GM12878 (cell line): Measurements from ENCODE around the gene BLCAP.

Source experiments
- ATF2 ChIP-seq: IDR thresholded peaks from 2 replicates; pipeline ENCODE4 v1.6.1; 2012; ENCODE audit warnings: low read length, inconsistent platforms
- EZH2 ChIP-seq: IDR thresholded peaks from 2 replicates; pipeline ENCODE4 v1.6.1; 2012; ENCODE audit warnings: low read depth, mild to moderate bottlenecking, control low read depth, inconsistent platforms, low read length, borderline replicate concordance; ENCODE audit not compliant: control insufficient read depth
- GABPA ChIP-seq: IDR thresholded peaks from 2 replicates; pipeline ENCODE4 v1.6.1; 2014; ENCODE audit warnings: antibody characterized with exemption, low read depth, mild to moderate bottlenecking, inconsistent platforms
- IRF4 ChIP-seq: IDR thresholded peaks from 2 replicates; pipeline ENCODE4 v1.6.1; 2011; ENCODE audit warnings: low read depth, low read length
- KDM1A ChIP-seq: fragments of 200-600 bp; sonication (generic); IDR thresholded peaks from 2 replicates; pipeline ENCODE4 v1.6.1; 2016; ENCODE audit warnings: borderline replicate concordance
- MXI1 ChIP-seq: fragments of 150-350 bp; IDR thresholded peaks from 2 replicates; pipeline ENCODE4 v1.6.1; 2011; ENCODE audit warnings: low read depth, mild to moderate bottlenecking, inconsistent platforms, low read length, improper control_type of control experiment
- NFIC ChIP-seq: IDR thresholded peaks from 2 replicates; pipeline ENCODE4 v1.6.1; 2012; ENCODE audit warnings: low read depth, mild to moderate bottlenecking, inconsistent platforms, low read length, moderate library complexity
- RCOR1 ChIP-seq: conservative IDR thresholded peaks from 2 replicates; pipeline ENCODE4 v1.6.1; 2012; ENCODE audit warnings: low read depth, low read length, improper control_type of control experiment
- REST ChIP-seq: IDR thresholded peaks from 2 replicates; pipeline ENCODE4 v1.6.1; 2012; ENCODE audit warnings: mild to moderate bottlenecking, low read depth, low read length
- TAF1 ChIP-seq: IDR thresholded peaks from 2 replicates; pipeline ENCODE4 v1.6.1; 2011; ENCODE audit warnings: mild to moderate bottlenecking, low read depth, low read length, borderline replicate concordance
- ZNF274 ChIP-seq: IDR thresholded peaks from one replicate; pipeline ENCODE4 v1.8.0; 2011; ENCODE audit not compliant: insufficient read length, insufficient read depth
- TF ChIP-seq, protein P1 (sequence below), 3 experiments: IDR thresholded peaks in 2 of 3; conservative IDR thresholded peaks in 1 of 3; 2 replicates each; pipeline ENCODE4 v1.5.1; 2011; ENCODE audit warnings: low read depth in 3 of 3, low read length in 3 of 3, mild to moderate bottlenecking in 3 of 3, control low read depth in 2 of 3, moderate library complexity in 2 of 3, inconsistent platforms in 1 of 3, mixed read lengths in 1 of 3; ENCODE audit not compliant: control insufficient read depth in 2 of 3, insufficient read depth in 1 of 3; ENCODE audit errors: extremely low read depth in 1 of 3

DNA sequence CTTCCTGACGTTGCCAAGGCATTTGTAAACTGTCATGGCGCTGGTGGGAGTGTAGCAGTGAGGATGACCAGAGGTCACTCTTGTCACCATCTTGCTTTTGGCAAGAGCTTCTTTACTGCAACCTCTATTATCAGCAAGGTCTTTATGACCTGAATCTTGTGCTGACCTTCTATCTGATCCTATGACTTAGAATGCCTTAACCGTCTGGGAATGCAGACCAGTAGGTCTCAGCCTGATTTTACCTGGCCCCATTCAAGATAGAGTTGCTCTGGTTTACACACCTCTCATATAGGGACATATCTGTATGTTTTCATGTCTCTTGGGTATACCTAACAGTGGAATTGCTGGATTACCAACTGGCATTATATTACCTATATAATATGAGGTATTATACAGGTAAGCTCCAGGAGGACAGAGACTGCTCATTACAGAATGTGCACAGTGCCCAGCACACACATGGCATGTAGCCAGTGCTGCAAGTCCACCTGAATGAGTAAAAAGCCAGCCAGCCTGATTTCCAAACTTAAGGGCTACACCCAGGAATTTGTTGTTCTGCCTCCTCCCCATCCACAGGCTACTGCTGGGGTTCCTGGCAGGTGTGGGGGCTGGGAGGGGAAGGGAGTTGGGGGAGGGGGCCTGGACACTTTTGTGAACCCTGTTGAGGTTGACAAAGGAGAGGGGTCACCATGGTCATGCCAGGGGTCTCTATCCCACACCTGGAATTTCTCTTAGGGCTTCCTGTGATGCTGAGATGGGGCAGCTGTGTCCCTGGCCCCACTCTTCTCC, 35.2 kb upstream of the BLCAP start:
- TF ChIP-seq ZNF274 (no peak), NFIC (no peak), MXI1 (no peak), REST (no peak), IRF4 (no peak), KDM1A (no peak), GABPA (no peak), TAF1 (no peak), RCOR1 (no peak), EZH2 (no peak), ATF2 (no peak)
- TF ChIP-seq, protein P1, sequence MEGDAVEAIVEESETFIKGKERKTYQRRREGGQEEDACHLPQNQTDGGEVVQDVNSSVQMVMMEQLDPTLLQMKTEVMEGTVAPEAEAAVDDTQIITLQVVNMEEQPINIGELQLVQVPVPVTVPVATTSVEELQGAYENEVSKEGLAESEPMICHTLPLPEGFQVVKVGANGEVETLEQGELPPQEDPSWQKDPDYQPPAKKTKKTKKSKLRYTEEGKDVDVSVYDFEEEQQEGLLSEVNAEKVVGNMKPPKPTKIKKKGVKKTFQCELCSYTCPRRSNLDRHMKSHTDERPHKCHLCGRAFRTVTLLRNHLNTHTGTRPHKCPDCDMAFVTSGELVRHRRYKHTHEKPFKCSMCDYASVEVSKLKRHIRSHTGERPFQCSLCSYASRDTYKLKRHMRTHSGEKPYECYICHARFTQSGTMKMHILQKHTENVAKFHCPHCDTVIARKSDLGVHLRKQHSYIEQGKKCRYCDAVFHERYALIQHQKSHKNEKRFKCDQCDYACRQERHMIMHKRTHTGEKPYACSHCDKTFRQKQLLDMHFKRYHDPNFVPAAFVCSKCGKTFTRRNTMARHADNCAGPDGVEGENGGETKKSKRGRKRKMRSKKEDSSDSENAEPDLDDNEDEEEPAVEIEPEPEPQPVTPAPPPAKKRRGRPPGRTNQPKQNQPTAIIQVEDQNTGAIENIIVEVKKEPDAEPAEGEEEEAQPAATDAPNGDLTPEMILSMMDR (IDR thresholded peaks at IDR 0.05 in 2 of 3, conservative IDR thresholded peaks at IDR 0.05 in 1 of 3; ENCODE audit: control insufficient read depth in 2 of 3, extremely low read depth in 1 of 3, insufficient read depth in 1 of 3, low read depth in 3 of 3, low read length in 3 of 3): no peak
